Right forelimb (tissue), 1 donor: ENCODE measurements around the gene PNPLA7.
"Not testable (repeated sequence)": the region's sequence is repeated elsewhere in the genome, so short reads cannot be mapped to it uniquely, and the experiment has no call there.

Experiments used
- DNase-seq: peaks from one replicate; pipeline ENCODE4 v3.0.0-alpha.2; 2018

Gene PNPLA7

DNA sequence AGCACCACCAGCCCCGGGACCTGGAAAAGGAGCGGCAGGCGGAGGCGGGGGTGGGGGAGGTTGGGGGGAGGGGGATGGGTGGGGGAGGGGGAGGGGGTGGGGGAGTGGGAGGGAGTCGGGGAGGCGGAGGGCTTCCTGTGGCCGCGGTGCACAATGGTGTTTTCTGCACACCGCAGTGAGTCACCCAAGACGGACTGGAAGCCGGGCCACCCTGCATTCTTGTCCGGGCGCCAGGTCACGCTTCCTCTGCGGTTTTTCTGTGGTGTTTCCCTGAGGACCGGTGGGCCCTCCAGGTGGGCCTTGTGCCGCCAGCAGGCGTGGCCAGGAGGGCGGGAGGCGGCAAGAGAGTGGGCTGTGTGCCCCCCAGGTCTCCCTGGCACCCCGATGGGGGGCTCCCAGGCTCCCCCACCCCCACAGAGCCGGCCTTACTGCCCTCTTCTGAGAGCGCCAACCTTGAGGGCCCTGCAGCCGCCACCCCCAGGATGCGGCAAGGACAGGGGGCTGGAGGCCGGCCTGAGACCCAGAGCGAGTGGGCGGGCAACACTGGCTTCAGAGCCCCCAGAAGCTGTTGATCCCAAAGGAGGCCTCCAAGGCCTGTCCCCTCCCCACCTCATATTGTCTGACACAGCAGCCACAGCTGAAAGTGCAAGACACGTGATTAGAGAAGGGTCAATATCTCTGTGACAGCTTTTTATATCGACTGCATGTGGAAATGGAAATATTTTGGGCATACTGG is 138.4 kb downstream of the PNPLA7 start:
- DNase-seq = no peak

DNA sequence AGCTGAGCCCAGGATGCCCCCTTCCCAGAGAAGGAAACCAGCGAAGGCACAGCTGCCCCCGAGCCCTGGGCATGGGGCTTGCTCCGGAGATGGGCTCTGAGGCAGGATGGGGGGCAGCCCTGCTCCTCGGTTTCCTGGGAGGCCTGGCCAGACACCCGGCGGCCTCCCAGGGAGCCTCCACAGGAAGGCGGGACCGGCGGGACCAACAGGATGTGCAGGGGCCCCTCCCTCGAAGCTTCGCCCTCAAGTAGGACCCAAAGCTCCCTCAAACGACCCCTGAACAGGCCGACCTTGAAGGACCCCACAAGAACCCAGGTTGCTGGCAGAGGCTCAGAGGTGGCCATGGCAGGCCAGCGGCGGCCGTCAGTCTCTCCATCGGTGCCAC is 138.9 kb downstream of the PNPLA7 start:
- DNase-seq = no peak

DNA sequence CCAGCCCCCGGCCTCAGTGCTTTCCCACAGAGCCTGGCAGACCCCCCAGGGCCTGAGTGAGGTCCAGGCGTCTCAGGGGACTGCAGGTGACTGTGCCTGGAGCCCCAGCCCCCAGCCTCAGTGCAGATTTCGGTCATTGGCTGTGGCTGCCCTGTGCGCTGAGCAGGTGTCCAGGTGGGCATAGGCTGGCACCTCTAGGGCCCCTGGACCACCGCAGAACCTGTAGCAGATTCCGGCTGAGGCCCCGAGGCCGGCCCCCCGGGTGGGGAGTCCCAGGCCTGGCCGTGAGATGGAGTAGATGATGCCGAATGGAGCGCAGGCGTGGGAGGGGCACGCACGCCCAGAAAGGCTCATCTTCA is 139.3 kb downstream of the PNPLA7 start:
- DNase-seq = no peak

DNA sequence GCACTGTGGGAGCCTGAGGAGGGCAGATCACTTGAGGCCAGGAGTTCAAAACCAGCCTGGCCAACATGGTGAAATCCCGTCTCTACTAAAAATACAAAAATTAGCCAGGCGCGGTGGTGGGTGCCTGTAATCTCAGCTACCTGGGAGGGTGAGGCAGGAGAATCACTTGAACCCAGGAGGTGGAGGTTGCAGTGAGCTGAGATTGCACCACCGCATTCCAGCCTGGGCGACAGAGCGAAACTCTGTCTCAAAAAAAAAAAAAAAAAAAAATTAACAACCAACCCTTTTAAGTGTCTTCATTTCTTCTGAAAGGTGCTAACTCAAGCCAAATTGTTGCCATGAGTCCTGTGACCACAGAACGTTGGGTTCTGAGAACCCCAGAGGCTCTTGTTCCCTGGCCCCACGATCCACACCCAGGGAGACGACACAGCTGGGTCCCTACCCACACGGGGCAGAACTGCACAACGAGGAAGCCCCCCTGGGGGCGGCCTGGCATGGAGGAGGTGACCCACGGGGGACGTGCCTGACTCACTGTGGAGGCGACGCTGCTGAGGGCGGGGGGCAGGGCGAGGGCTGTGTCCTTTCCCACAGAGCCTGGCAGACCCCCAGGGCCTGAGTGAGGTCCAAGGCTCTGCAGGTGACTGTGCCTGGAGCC is 139.8 kb downstream of the PNPLA7 start:
- not testable (repeated sequence) for DNase-seq
